SIG-M5 (cell line): ENCODE data around the gene BDH1.

Experiments used
- DNase-seq: peaks from one replicate; lab custom pipeline; 2025; lab: John Stamatoyannopoulos, UW

The BDH1 gene

GRCh38 chr3:197460639-197461038 lies 95.1 kb downstream of the BDH1 start:
- DNase-seq: no peak

DNA sequence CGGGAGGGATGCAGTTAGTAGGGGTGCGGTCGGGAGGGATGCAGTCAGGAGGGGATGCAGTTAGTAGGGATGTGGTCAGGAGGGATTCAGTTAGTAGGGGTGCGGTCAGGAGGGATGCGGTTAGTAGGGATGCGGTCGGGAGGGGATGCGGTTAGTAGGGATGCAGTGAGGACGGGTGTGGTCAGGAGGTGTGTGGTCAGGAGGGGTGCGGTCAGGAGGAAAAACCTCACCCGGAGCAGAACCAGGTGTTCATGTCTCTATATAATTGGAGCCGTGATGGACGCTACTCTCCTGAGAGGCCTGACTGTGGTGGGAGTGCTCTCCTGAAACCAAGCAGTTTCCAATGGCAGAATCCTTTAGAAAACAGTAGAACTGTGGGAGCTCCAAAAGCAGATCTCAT lies 95.8 kb downstream of the BDH1 start:
- DNase-seq: no peak
